Measurements from ENCODE around the gene DENND4C.

DENND4C gene

DNA sequence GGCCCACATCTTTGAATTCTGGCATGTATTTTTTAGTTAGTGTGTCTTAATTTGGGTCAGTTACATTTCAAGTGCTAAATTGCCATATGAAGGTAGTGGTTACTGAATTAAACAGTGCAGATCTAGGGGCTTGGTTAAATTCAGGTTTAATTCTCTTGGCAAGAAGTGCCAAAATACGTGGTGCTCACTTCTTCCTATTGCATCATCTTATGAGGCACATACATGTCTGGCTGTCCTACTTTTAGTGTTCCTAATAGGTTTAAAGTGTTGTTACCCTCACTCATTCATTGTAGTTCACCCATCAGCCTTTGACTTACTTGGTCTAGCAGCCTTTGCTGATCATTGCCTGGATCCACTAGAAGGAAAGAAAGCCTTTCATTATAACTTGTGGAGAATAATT lies 90.0 kb downstream of the DENND4C start:
- TF ChIP-seq, protein P1, sequence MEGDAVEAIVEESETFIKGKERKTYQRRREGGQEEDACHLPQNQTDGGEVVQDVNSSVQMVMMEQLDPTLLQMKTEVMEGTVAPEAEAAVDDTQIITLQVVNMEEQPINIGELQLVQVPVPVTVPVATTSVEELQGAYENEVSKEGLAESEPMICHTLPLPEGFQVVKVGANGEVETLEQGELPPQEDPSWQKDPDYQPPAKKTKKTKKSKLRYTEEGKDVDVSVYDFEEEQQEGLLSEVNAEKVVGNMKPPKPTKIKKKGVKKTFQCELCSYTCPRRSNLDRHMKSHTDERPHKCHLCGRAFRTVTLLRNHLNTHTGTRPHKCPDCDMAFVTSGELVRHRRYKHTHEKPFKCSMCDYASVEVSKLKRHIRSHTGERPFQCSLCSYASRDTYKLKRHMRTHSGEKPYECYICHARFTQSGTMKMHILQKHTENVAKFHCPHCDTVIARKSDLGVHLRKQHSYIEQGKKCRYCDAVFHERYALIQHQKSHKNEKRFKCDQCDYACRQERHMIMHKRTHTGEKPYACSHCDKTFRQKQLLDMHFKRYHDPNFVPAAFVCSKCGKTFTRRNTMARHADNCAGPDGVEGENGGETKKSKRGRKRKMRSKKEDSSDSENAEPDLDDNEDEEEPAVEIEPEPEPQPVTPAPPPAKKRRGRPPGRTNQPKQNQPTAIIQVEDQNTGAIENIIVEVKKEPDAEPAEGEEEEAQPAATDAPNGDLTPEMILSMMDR (IDR thresholded peaks at IDR 0.05) = no peak
- no peak overlapping the region for H3K4me3 ChIP-seq
- no peak overlapping the region for H3K27ac ChIP-seq
- no peak for DNase-seq (ENCODE audit: low spot score)

DNA sequence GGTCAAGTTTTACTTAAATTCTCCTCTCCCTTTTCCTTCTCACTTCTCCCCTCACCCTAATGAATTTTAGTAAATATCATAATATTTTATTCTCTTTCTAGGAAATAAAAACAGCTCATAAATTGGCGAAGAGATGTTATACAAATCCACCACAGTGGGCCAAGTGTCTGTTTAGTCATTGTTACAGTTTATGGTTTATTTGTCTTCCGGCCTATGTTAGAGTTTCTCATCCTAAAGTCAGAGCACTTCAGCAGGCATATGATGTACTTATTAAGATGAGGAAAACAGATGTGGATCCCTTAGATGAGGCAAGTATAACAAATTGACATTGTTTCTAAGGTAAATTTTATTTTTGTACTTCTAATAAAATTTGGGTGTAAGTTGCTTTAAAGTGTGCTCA lies 101.4 kb downstream of the DENND4C start:
- Histone ChIP-seq H3K4me3 (no peak overlapping the region), H3K27ac (no peak overlapping the region)
- TF ChIP-seq, protein P1 (IDR thresholded peaks at IDR 0.05) = no peak
- no peak for DNase-seq (ENCODE audit: low spot score)

DNA sequence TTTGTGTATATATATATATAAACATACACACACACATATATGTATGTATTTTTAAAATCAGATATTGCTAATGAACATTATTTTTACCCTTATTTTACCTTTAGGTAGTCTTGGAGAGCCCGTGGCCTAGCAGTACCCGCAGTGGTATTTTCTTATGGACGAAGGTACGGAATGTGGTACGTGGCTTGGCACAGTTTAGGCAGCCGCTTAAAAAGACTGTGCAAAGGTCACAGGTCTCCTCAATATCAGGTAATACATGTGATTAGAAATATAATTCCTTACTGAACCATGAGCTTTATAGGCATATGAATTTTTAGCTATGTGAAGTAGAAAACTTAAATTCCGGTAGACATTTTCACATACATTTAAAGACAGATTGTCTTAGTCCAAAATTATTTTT lies 105.7 kb downstream of the DENND4C start:
- no peak overlapping the region for H3K4me3 ChIP-seq
- TF ChIP-seq, protein P1 (IDR thresholded peaks at IDR 0.05) = no peak
- DNase-seq (ENCODE audit: low spot score) = no peak
- H3K27ac ChIP-seq = no peak overlapping the region

DNA sequence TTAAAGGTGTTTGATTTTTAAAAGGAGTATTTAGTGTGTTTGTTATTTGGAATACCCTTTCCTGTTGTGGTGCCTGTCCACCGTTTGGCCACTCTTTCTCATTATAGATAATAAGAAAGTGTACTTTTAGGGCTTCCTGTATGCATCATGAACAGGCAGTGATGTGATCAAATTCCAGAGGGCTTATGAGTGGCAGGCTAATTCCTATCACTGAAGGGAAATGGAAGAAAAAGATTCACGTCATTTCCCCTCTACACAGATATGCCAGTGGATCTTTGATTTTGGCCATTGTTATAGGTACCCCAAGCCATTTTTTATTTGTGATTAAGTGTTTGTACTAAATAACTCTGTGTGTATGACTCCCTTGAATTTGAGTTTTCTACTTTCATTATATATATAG lies 112.5 kb downstream of the DENND4C start:
- H3K4me3 ChIP-seq = no peak overlapping the region
- DNase-seq (ENCODE audit: low spot score) = no peak
- no peak overlapping the region for H3K27ac ChIP-seq
- TF ChIP-seq, protein P1 (IDR thresholded peaks at IDR 0.05) = no peak

DNA sequence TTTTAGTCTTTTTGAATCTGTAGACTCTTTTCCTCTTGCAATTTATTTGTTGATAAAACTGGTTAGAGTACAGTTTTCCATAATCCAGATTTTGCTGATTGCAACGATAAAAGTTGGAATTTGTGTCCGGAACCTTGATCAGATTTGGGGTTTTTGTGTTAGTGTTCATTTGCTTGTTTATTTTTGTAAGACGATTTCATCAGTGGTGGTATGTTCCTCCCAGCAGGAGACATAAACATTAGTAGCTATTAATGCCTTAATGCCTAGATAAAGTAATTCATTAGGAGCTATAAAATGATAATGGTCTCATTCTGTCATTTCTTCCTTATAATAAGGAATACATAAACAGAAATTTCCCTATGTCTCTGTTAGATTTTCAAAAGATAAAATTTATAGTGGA lies 128.2 kb downstream of the DENND4C start:
- TF ChIP-seq, protein P1 (IDR thresholded peaks at IDR 0.05) = no peak
- no peak overlapping the region for H3K27ac ChIP-seq

DNA sequence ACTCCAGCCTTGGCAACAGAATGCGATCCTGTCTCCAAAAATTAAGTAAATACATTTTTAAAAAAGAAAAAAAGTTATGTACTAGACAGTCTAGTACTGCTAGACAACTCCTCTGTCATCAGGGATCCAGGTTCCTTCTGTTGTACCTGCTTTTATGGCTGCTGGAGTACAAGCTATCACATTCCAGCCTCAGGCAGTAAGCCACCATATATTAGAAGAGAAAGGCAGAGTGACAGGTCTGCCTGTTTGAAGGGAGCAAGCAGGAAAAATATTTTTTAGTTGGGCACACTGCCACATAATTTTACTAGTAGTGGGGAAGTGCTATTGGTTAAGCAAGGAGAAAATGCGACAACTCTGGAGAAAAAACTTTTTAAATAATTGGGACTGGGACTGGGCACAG lies 138.6 kb downstream of the DENND4C start:
- no peak for DNase-seq (ENCODE audit: low spot score)
- no peak overlapping the region for H3K27ac ChIP-seq
- TF ChIP-seq, protein P1 (IDR thresholded peaks at IDR 0.05) = no peak
- H3K4me3 ChIP-seq = no peak overlapping the region

More for the DNA sequence above, 128.2 kb downstream of the DENND4C start:
- no peak for DNase-seq (ENCODE audit: low spot score)
- H3K4me3 ChIP-seq = no peak overlapping the region

DNA sequence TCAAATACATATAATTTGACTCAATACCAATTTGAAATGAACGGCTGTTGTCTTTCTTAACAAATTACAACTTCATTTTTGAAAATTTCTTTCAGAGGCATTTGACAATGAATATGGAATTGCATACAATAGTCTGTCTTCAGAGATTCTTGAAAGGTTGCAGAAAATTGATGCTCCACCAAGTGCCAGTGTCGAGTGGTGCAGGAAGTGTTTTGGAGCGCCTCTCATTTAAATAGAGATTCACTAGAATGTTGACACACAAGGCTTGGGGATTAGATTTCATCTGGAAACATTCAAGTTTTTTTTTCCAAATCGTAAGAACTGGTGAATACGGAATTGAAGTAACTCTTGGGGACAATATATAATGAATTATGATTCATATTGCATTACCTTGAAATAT lies 141.4 kb downstream of the DENND4C start:
- H3K27ac ChIP-seq = no peak overlapping the region
- H3K4me3 ChIP-seq = no peak overlapping the region
- TF ChIP-seq, protein P1 (IDR thresholded peaks at IDR 0.05) = no peak
- no peak for DNase-seq (ENCODE audit: low spot score)

Measured in coronary artery (tissue), 2 donors.